Right lobe of liver (tissue), 6 donors: ENCODE data around the gene RSU1. TPM values are rescaled to one million over a fixed set of nuclear protein-coding genes. Genes with fewer than 3 reads are reported as not detected.

Experiments used
- ATAC-seq, 4 donors: fragments of 200-7000 bp; cut with Tn5 transposase; one replicate each; pipeline ENCODE4 v1.9.1; 2020; ENCODE audit warnings: mild to moderate bottlenecking in 4 of 4, moderate library complexity in 4 of 4
- DNase-seq, 3 donors: peaks; one replicate each; pipeline ENCODE4 v3.0.0-alpha.2; 2020
- H3K27ac ChIP-seq, 3 donors: fragments of 200-600 bp; one replicate each; pipeline ENCODE4 v1.8.0; 2022
- H3K27me3 ChIP-seq, 2 donors: fragments of 200-600 bp; one replicate each; pipeline ENCODE4 v1.8.0; 2022
- H3K36me3 ChIP-seq, 4 donors: fragments of 200-600 bp; sonication (generic) in 1 of 4; one replicate each; pipeline versions ENCODE4 v1.5.1 to v1.8.0; 2017 to 2022; ENCODE audit warnings: control low read depth in 1 of 4
- H3K4me1 ChIP-seq, 4 donors: fragments of 200-600 bp; sonication (generic) in 1 of 4; one replicate each; pipeline versions ENCODE4 v1.5.1 to v1.8.0; 2017 to 2022; ENCODE audit warnings: control low read depth in 1 of 4
- H3K4me3 ChIP-seq, 3 donors: fragments of 200-600 bp; one replicate each; pipeline ENCODE4 v1.8.0; 2022
- H3K9me3 ChIP-seq, 4 donors: fragments of 200-600 bp; sonication (generic) in 1 of 4; one replicate each; pipeline versions ENCODE4 v1.5.1 to v1.8.0; 2017 to 2022; ENCODE audit warnings: control low read depth in 1 of 4
- CTCF ChIP-seq, 4 donors: fragments of 200-600 bp in 3 of 4; fragments of 450-650 bp in 1 of 4; IDR thresholded peaks; one replicate each; pipeline versions ENCODE4 v1.5.1 to v1.8.0; 2016 to 2022; ENCODE audit warnings: antibody characterized with exemption in 4 of 4, mild to moderate bottlenecking in 2 of 4
- POLR2A ChIP-seq: fragments of 450-650 bp; IDR thresholded peaks from one replicate; pipeline ENCODE4 v1.6.1; 2017; ENCODE audit warnings: antibody characterized with exemption, mild to moderate bottlenecking
- WGBS: methylation state at CpG from one replicate; pipeline ENCODE4 v1.1.6; 2018; ENCODE audit warnings: low coverage, low lambda C conversion rate; ENCODE audit not compliant: insufficient coverage; ENCODE audit errors: missing lambda C conversion rate; 5-methylcytosine and 5-hydroxymethylcytosine counted together
- intact Hi-C, 2 donors: fragments of 100-400 bp; cut with DNase I; formaldehyde crosslinking; loops; one replicate each; pipeline versions ENCODE4 v1.11.2 to v1.14.1; 2022
- total RNA-seq, 6 experiments: library from RNA; depleted of rRNA in 2 of 6; stranded (reverse); fragments of >200 nt in 2 of 6; fragmentation: NEBNext Ultra II Directional in 3 of 6; extraction: Animal tissue kit (Norgen Biotek cat#: 25700) in 3 of 6; gene quantifications; one replicate each; pipeline versions ENCODE4 v1.1.0 to v1.2.4, GENCODE V29; 2016 to 2023
- donor health status: DM: no; HTN: yes; CAD: no.
- donor health status: DM: no; HTN: no; CAD: no.
- donor health status: DM: no; HTN: no; CAD: no.
- donor health status: DM: no; HTN: yes; CAD: no.
- donor health status: DM: no; HTN: yes; CAD: no.

Gene RSU1
- total RNA-seq, 6 experiments from 2014 or later: 24.1 to 44.5 (median 28.4) TPM

DNA sequence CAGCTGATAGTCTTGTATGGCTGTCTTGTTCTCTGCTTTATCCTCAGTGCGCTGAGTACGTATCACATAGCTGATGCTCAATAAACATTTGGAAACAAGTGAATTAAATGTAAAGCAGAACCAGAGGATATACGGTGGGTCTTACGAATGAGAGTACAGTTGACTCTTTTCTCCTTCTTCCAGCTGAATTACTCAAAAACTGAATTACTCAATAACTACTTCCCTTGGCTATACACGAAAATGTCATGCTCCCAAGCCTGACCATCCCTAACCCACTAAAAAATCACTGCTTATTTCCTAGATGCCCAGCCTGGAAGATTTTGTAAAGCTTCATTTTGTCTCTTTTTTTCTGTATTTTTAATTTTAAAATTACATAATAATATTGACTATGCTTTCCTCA is 3.2 kb upstream of the RSU1 start:
- intact Hi-C loops: no loop called here
- no peak for DNase-seq
- TF ChIP-seq POLR2A (no peak), CTCF (IDR thresholded peaks at IDR 0.05) (no peak)
- Histone ChIP-seq H3K27ac (no peak overlapping the region), H3K36me3 (no peaks in the 10 kb centered on the region), H3K4me3 (no peak overlapping the region), H3K27me3 (no peaks in the 10 kb centered on the region), H3K4me1 (peaks cover 0 to 4% (median 0%) of the 10 kb centered on the region in 4 donors), H3K9me3 (no peaks in the 10 kb centered on the region)
- WGBS: 63% methylated on average over 5 of the region's 5 CpGs
- ATAC-seq: no peak

- no peak for TF ChIP-seq CTCF (IDR thresholded peaks at IDR 0.05)
- no peak for TF ChIP-seq POLR2A
- Histone ChIP-seq H3K4me1 (peaks cover 0 to 4% (median 0%) of the 10 kb centered on the region in 4 donors), H3K27ac (no peak overlapping the region), H3K4me3 (no peak overlapping the region), H3K27me3 (no peaks in the 10 kb centered on the region), H3K36me3 (no peaks in the 10 kb centered on the region), H3K9me3 (no peaks in the 10 kb centered on the region)
- intact Hi-C loops: no loop called here
- no peak for ATAC-seq
- no CpG with 5 or more reads among the region's 1 CpG for WGBS
- no peak for DNase-seq
These were observed 2.8 kb upstream of the RSU1 start for GRCh38 chr10:16820018-16820417.

GRCh38 chr10:16819436-16819835 is 2.2 kb upstream of the RSU1 start:
- DNase-seq: no peak
- Histone ChIP-seq H3K36me3 (no peaks in the 10 kb centered on the region), H3K4me1 (peaks cover 0 to 4% (median 0%) of the 10 kb centered on the region in 4 donors), H3K4me3 (no peak overlapping the region), H3K27me3 (no peaks in the 10 kb centered on the region), H3K27ac (no peak overlapping the region), H3K9me3 (no peaks in the 10 kb centered on the region)
- 56% methylated on average over 3 of the region's 3 CpGs for WGBS
- ATAC-seq: no peak
- intact Hi-C loops: no loop called here
- TF ChIP-seq CTCF (IDR thresholded peaks at IDR 0.05): no peak
- no peak for TF ChIP-seq POLR2A

DNA sequence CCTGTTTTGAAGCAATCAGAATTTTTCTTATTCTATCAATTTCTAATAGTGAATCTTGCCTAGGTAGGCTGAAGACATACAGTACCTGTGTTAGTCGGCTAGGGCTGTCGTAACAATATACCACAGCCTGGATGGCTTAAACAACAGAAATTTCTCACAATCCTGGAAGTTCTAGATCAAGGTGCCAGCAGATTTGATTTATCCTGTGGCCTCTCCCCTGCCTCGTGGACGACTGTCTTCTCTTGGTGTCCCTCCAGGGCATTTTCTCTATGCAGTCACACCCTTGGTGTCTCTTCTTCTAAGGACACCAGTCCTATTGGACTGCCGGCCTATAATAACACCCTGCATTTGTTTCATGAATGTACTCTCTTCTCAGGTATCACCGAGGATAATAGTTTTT is 1.8 kb upstream of the RSU1 start:
- intact Hi-C loops: no loop called here

More for the DNA sequence above, 1.8 kb upstream of the RSU1 start:
- H3K4me3 ChIP-seq: no peak overlapping the region
- no peak for TF ChIP-seq CTCF (IDR thresholded peaks at IDR 0.05)
- TF ChIP-seq POLR2A: no peak
- peaks cover 0 to 4% (median 0%) of the 10 kb centered on the region in 4 donors for H3K4me1 ChIP-seq
- ATAC-seq (no peak), DNase-seq (no peak)
- no peak overlapping the region for H3K27ac ChIP-seq
- no peaks in the 10 kb centered on the region for H3K27me3 ChIP-seq
- no peaks in the 10 kb centered on the region for H3K36me3 ChIP-seq
- H3K9me3 ChIP-seq: no peaks in the 10 kb centered on the region
- 75% methylated on average over 5 of the region's 6 CpGs for WGBS
